ENCODE measurements around the gene C1RL. TPM values are rescaled to one million over a fixed set of nuclear protein-coding genes. Genes with fewer than 3 reads are reported as not detected.
A peak's percentile ranks its signal among the peaks of the same experiment; 100 is the strongest.

Gene C1RL
- total and polyA plus RNA-seq, 2 donors from 2014 or later, result 25.2 to 147 TPM

DNA sequence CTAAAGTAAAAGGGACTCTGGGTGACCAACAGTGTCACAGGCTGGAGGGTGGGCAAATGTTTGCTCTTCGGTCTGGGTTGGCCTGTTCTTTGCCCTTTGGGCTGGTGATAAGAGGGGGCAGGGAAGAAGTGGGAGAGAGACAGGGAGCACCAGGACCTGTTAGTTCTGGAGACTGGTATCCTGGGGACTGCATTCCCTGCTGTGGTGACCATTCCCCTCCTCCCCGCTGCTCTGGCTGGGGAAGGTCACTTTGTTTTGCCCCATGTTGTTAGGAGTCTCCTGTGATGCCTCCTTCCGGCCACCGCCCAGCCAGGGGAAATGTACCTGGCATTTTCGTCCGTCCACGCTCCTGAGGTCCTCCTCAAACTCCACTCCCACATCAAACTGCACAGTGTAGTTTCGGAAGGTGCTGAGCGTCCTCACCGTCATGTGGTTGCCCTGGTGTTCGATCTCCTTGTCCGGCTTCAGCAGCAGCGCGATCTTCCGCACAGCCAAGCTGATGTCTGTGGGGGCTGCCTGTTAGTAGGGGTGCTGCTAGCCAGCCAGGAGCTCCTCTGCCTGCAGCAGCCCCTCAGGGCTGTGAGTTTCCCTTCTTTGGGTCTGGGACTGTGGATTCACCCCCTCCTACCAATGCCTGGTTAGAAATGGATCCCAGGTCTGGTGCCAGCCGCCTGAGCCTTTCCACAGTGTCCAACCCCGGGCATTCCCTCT lies 19.1 kb upstream of the C1RL start:
- DNase-seq (no peak), FAIRE-seq (no peak)
- TF ChIP-seq, protein P1, sequence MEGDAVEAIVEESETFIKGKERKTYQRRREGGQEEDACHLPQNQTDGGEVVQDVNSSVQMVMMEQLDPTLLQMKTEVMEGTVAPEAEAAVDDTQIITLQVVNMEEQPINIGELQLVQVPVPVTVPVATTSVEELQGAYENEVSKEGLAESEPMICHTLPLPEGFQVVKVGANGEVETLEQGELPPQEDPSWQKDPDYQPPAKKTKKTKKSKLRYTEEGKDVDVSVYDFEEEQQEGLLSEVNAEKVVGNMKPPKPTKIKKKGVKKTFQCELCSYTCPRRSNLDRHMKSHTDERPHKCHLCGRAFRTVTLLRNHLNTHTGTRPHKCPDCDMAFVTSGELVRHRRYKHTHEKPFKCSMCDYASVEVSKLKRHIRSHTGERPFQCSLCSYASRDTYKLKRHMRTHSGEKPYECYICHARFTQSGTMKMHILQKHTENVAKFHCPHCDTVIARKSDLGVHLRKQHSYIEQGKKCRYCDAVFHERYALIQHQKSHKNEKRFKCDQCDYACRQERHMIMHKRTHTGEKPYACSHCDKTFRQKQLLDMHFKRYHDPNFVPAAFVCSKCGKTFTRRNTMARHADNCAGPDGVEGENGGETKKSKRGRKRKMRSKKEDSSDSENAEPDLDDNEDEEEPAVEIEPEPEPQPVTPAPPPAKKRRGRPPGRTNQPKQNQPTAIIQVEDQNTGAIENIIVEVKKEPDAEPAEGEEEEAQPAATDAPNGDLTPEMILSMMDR (IDR thresholded peaks at IDR 0.05; ENCODE audit: borderline replicate concordance, extremely low read depth, insufficient read depth), result no peak
- Histone ChIP-seq H3K4me1 (ENCODE audit: control insufficient read depth in 2 of 3, insufficient read depth in 2 of 3, low read depth in 1 of 3, low read length in 3 of 3) (peaks cover 0 to 36% (median 12%) of the 10 kb centered on the region in 3 donors), H3K4me3 (ENCODE audit: low read length in 3 of 3) (peak overlapping the region; percentile 50 to 93 (median 80)), H3K27me3 (ENCODE audit: control insufficient read depth, insufficient read depth, low read length) (no peaks in the 10 kb centered on the region), H3K36me3 (ENCODE audit: control insufficient read depth in 2 of 3, insufficient read depth in 3 of 3, low read length in 3 of 3) (peaks cover 0 to under 1% (median under 1%) of the 10 kb centered on the region in 3 donors), H3K9me3 (ENCODE audit: control insufficient read depth in 2 of 3, insufficient read depth in 1 of 3, low read length in 3 of 3) (no peaks in the 10 kb centered on the region), H3K27ac (ENCODE audit: low read depth in 2 of 2, low read length in 2 of 2) (peak overlapping the region; percentile 66 to 92), H3K9ac (ENCODE audit: low read length in 3 of 3) (peak overlapping the region in 2 of 3 donors; percentile 71 to 75)
- intact Hi-C loops (cut with DNase I), result no loop called here

DNA sequence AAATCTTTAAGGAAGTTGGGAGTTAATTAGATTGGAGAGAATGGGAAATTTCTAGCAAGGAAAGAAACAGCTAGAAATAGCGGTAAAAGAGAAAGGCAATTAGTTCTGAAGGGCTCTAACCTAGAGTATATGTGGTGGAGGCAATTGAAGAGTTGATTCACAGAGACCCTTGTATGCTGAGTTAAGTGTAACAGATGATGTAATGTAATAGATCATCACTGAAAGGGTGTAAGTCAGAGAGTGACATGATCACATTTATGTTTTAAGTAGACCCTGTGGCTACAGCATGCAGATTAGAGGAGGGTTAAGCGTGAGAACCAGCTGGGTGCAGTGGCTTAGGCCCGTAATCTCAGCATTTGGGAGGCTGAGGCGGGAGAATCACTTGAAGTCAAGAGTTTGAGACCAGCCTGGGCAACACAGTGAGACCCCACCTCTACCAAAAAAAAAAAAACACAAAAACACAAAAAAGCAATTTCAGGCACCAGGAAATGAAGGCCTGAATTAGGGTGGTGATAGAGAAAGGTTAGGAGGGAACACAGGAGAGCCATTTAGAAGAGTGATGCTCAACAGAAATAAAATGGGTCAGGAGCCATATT lies 16.7 kb upstream of the C1RL start:
- Histone ChIP-seq H3K27ac (ENCODE audit: low read depth in 2 of 2, low read length in 2 of 2) (peak overlapping the region; percentile 23 to 72), H3K36me3 (ENCODE audit: control insufficient read depth in 2 of 3, insufficient read depth in 3 of 3, low read length in 3 of 3) (no peaks in the 10 kb centered on the region), H3K9me3 (ENCODE audit: control insufficient read depth in 2 of 3, insufficient read depth in 1 of 3, low read length in 3 of 3) (no peaks in the 10 kb centered on the region), H3K9ac (ENCODE audit: low read length in 3 of 3) (peak overlapping the region in 1 of 3 donors; percentile 2), H3K4me3 (ENCODE audit: low read length in 3 of 3) (peak overlapping the region in 2 of 3 donors; percentile 59 to 62), H3K4me1 (ENCODE audit: control insufficient read depth in 2 of 3, insufficient read depth in 2 of 3, low read depth in 1 of 3, low read length in 3 of 3) (peaks cover 0 to 43% (median 22%) of the 10 kb centered on the region in 3 donors), H3K27me3 (ENCODE audit: control insufficient read depth, insufficient read depth, low read length) (no peaks in the 10 kb centered on the region)
- FAIRE-seq (no peak), DNase-seq (no peak)
- TF ChIP-seq, protein P1 (IDR thresholded peaks at IDR 0.05; ENCODE audit: borderline replicate concordance, extremely low read depth, insufficient read depth), result no peak
- intact Hi-C loops (cut with DNase I), result no loop called here

DNA sequence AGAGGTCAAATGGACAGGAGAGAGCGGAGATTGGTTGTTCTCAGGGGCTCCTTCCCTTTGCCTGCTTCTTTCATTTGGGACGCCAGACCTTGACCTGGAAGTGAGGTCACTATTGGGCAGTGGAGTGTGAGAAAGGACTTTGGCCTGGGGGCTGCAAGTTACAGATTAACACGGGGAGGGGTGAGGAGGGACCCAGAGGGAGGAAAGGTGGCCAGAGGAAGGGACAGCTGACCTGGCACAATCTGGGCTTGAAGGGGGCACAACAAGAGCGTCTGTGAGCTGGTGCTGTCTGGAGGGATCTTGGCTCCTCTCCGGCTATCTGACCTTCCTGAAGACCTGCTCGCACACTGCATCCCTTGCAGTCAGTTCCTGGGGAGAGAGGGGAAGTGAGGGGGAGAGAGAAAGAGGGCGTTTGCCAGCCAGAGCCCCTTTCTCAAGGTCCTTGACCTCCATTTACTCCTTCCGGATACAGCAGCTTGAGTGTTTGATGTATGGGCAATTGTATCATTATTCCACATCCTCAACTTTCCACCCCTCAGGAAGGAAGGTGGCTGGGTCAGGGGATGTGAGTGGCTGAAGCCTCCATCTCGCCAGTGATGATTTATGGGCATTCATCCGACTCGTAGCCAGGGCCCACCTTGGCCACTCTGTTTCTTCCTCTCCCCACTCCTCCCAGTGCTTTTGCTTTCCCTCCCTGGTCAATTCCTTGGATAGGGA lies 14.9 kb upstream of the C1RL start:
- Histone ChIP-seq H3K36me3 (ENCODE audit: control insufficient read depth in 2 of 3, insufficient read depth in 3 of 3, low read length in 3 of 3) (no peaks in the 10 kb centered on the region), H3K27ac (ENCODE audit: low read depth in 2 of 2, low read length in 2 of 2) (peak overlapping the region; percentile 53 to 64), H3K9me3 (ENCODE audit: control insufficient read depth in 2 of 3, insufficient read depth in 1 of 3, low read length in 3 of 3) (no peaks in the 10 kb centered on the region), H3K4me3 (ENCODE audit: low read length in 3 of 3) (peak overlapping the region in 2 of 3 donors; percentile 33 to 59), H3K27me3 (ENCODE audit: control insufficient read depth, insufficient read depth, low read length) (no peaks in the 10 kb centered on the region), H3K4me1 (ENCODE audit: control insufficient read depth in 2 of 3, insufficient read depth in 2 of 3, low read depth in 1 of 3, low read length in 3 of 3) (peaks cover 0 to 35% (median 22%) of the 10 kb centered on the region in 3 donors), H3K9ac (ENCODE audit: low read length in 3 of 3) (peak overlapping the region in 1 of 3 donors; percentile 10)
- FAIRE-seq (no peak), DNase-seq (peak in 4 of 5 donors; percentile 76 to 87 (median 80))
- TF ChIP-seq, protein P1 (IDR thresholded peaks at IDR 0.05; ENCODE audit: borderline replicate concordance, extremely low read depth, insufficient read depth), result no peak
- intact Hi-C loops (cut with DNase I), result no loop called here

Data from kidney (tissue), 14 donors.